GM04503 (cell line): ENCODE measurements around the gene TRAPPC10.

Source experiments
- DNase-seq: peaks from one replicate; pipeline ENCODE4 v3.0.0-alpha.2; 2012; ENCODE audit warnings: low read depth

Gene TRAPPC10

GRCh38 chr21:44011579-44012473 lies at the start of gene TRAPPC10:
TRAPPC10 (plus strand) TSS chr21:44012309; CDS start chr21:44012494, 185 bp downstream.
- DNase-seq: peak; percentile 34

GRCh38 chr21:43965911-43966585 lies 46.1 kb upstream of the TRAPPC10 start:
- no peak for DNase-seq

- DNase-seq: no peak
Measured at GRCh38 chr21:43966946-43967512, 45.1 kb upstream of the TRAPPC10 start.

- DNase-seq: no peak
Measured at GRCh38 chr21:43967981-43968380, 44.1 kb upstream of the TRAPPC10 start.

- DNase-seq: no peak
Measured at GRCh38 chr21:43968410-43969114, 43.5 kb upstream of the TRAPPC10 start.

- DNase-seq: no peak
Measured at GRCh38 chr21:43969115-43969444, 43.0 kb upstream of the TRAPPC10 start.

GRCh38 chr21:43970551-43970950 lies 41.6 kb upstream of the TRAPPC10 start:
- no peak for DNase-seq

GRCh38 chr21:43971201-43971991 lies 40.7 kb upstream of the TRAPPC10 start:
- DNase-seq: no peak

- no peak for DNase-seq
Measured at GRCh38 chr21:43971992-43972255, 40.2 kb upstream of the TRAPPC10 start.

- no peak for DNase-seq
Measured at GRCh38 chr21:43972850-43973633, 39.1 kb upstream of the TRAPPC10 start.

- DNase-seq: no peak
Measured at GRCh38 chr21:43973634-43973955, 38.5 kb upstream of the TRAPPC10 start.

GRCh38 chr21:43974791-43975468 lies 37.2 kb upstream of the TRAPPC10 start:
- DNase-seq: no peak

GRCh38 chr21:43975469-43976098 lies 36.5 kb upstream of the TRAPPC10 start:
- DNase-seq: no peak

- no peak for DNase-seq
Measured at GRCh38 chr21:43976661-43977060, 35.4 kb upstream of the TRAPPC10 start.

- no peak for DNase-seq
Measured at GRCh38 chr21:43978060-43978459, 34.0 kb upstream of the TRAPPC10 start.

- DNase-seq: no peak
Measured at GRCh38 chr21:43979654-43980053, 32.5 kb upstream of the TRAPPC10 start.

- no peak for DNase-seq
Measured at GRCh38 chr21:43981151-43981870, 30.8 kb upstream of the TRAPPC10 start.

GRCh38 chr21:43981871-43982210 lies 30.3 kb upstream of the TRAPPC10 start:
- no peak for DNase-seq

GRCh38 chr21:43982489-43983078 lies 29.5 kb upstream of the TRAPPC10 start:
- no peak for DNase-seq
